Gastrocnemius medialis (tissue), 4 donors: ENCODE data around the gene KCTD12.
"Not testable (repeated sequence)": the region's sequence is repeated elsewhere in the genome, so short reads cannot be mapped to it uniquely, and the experiment has no call there.

Source experiments
- POLR2A ChIP-seq, 2 donors: fragments of 450-650 bp; IDR thresholded peaks; one replicate each; pipeline ENCODE4 v1.6.1; 2017; ENCODE audit warnings: antibody characterized with exemption in 2 of 2, mild to moderate bottlenecking in 2 of 2, moderate library complexity in 2 of 2
- TF ChIP-seq, protein P1 (sequence below), 5 experiments: fragments of 450-650 bp in 3 of 5; fragments of 200-600 bp in 2 of 5; sonication (generic) in 2 of 5; IDR thresholded peaks in 4 of 5; conservative IDR thresholded peaks in 1 of 5; 1 replicate in 4 of 5; 2 replicates in 1 of 5; pipeline ENCODE4 v1.5.1; 2016 to 2019; ENCODE audit warnings: antibody characterized with exemption in 5 of 5, mild to moderate bottlenecking in 3 of 5, moderate library complexity in 3 of 5

GRCh38 chr13:76917755-76918481, 31.7 kb upstream of the KCTD12 start:
- not testable (repeated sequence) for TF ChIP-seq POLR2A (IDR thresholded peaks at IDR 0.05)
- TF ChIP-seq, protein P1, sequence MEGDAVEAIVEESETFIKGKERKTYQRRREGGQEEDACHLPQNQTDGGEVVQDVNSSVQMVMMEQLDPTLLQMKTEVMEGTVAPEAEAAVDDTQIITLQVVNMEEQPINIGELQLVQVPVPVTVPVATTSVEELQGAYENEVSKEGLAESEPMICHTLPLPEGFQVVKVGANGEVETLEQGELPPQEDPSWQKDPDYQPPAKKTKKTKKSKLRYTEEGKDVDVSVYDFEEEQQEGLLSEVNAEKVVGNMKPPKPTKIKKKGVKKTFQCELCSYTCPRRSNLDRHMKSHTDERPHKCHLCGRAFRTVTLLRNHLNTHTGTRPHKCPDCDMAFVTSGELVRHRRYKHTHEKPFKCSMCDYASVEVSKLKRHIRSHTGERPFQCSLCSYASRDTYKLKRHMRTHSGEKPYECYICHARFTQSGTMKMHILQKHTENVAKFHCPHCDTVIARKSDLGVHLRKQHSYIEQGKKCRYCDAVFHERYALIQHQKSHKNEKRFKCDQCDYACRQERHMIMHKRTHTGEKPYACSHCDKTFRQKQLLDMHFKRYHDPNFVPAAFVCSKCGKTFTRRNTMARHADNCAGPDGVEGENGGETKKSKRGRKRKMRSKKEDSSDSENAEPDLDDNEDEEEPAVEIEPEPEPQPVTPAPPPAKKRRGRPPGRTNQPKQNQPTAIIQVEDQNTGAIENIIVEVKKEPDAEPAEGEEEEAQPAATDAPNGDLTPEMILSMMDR (IDR thresholded peaks at IDR 0.05 in 4 of 5, conservative IDR thresholded peaks at IDR 0.05 in 1 of 5) = not testable (repeated sequence)
